ENCODE results near the gene PBX1. TPM values are rescaled to one million over a fixed set of nuclear protein-coding genes. Genes with fewer than 3 reads are reported as not detected.

Gene PBX1
- total and polyA plus RNA-seq, 2 experiments from 2014 or later: 40.0 to 104 TPM

GRCh38 chr1:164733734-164734133, 174.8 kb downstream of the PBX1 start (continued):
- TF ChIP-seq, protein P1, sequence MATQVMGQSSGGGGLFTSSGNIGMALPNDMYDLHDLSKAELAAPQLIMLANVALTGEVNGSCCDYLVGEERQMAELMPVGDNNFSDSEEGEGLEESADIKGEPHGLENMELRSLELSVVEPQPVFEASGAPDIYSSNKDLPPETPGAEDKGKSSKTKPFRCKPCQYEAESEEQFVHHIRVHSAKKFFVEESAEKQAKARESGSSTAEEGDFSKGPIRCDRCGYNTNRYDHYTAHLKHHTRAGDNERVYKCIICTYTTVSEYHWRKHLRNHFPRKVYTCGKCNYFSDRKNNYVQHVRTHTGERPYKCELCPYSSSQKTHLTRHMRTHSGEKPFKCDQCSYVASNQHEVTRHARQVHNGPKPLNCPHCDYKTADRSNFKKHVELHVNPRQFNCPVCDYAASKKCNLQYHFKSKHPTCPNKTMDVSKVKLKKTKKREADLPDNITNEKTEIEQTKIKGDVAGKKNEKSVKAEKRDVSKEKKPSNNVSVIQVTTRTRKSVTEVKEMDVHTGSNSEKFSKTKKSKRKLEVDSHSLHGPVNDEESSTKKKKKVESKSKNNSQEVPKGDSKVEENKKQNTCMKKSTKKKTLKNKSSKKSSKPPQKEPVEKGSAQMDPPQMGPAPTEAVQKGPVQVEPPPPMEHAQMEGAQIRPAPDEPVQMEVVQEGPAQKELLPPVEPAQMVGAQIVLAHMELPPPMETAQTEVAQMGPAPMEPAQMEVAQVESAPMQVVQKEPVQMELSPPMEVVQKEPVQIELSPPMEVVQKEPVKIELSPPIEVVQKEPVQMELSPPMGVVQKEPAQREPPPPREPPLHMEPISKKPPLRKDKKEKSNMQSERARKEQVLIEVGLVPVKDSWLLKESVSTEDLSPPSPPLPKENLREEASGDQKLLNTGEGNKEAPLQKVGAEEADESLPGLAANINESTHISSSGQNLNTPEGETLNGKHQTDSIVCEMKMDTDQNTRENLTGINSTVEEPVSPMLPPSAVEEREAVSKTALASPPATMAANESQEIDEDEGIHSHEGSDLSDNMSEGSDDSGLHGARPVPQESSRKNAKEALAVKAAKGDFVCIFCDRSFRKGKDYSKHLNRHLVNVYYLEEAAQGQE (IDR thresholded peaks at IDR 0.05; ENCODE audit: unreplicated experiment): no peak
- no peak for TF ChIP-seq EZH2phosphoT487 (IDR thresholded peaks at IDR 0.05; ENCODE audit: unreplicated experiment)

- Histone ChIP-seq H2AFZ (no peak overlapping the region), H3K27me3 (ENCODE audit: insufficient read depth) (no peaks in the 10 kb centered on the region), H3K36me3 (ENCODE audit: insufficient read depth) (no peaks in the 10 kb centered on the region), H3F3A (replicated peaks; ENCODE audit: low read depth) (no peaks in the 10 kb centered on the region), H3K4me3 (no peak overlapping the region), H3K9me2 (ENCODE audit: insufficient read depth) (peaks cover 7% of the 10 kb centered on the region; the same call in 1 of the 2 replicates), H3K4me2 (peak overlapping the region; percentile 22; the same call in 1 of the 2 replicates), H4K20me1 (replicated peaks; ENCODE audit: insufficient read depth) (peaks cover 35% of the 10 kb centered on the region), H3K79me2 (replicated peaks; ENCODE audit: insufficient read depth) (peaks cover 95% of the 10 kb centered on the region), H3K27ac (ENCODE audit: low read depth) (0 out of 2 replicates have a peak overlapping the region, but pooled peaks have one; percentile 28), H3K4me1 (ENCODE audit: insufficient read depth) (peaks cover 54% of the 10 kb centered on the region)
- H3K4me1 Mint-ChIP-seq: peaks cover 54% of the 10 kb centered on the region
- no peaks in the 10 kb centered on the region for H3K9me3 Mint-ChIP-seq
- ATAC-seq (peak; percentile 21), DNase-seq (ENCODE audit: low spot score) (no peak)
- no peak overlapping the region for H3K27ac Mint-ChIP-seq
- H3K27me3 Mint-ChIP-seq (ENCODE audit: insufficient read depth, low read depth, poor library complexity): peaks cover 3% of the 10 kb centered on the region
- no peak overlapping the region for H3K4me3 Mint-ChIP-seq
- no peaks in the 10 kb centered on the region for H3K36me3 Mint-ChIP-seq (ENCODE audit: low read depth)
- TF ChIP-seq, protein P2, sequence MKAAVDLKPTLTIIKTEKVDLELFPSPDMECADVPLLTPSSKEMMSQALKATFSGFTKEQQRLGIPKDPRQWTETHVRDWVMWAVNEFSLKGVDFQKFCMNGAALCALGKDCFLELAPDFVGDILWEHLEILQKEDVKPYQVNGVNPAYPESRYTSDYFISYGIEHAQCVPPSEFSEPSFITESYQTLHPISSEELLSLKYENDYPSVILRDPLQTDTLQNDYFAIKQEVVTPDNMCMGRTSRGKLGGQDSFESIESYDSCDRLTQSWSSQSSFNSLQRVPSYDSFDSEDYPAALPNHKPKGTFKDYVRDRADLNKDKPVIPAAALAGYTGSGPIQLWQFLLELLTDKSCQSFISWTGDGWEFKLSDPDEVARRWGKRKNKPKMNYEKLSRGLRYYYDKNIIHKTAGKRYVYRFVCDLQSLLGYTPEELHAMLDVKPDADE (IDR thresholded peaks at IDR 0.05): no peak
Measured at GRCh38 chr1:164735315-164736052, 176.5 kb downstream of the PBX1 start.

- no peak for ATAC-seq
- H3K27ac ChIP-seq (ENCODE audit: low read depth): 0 out of 2 replicates have a peak overlapping the region, but pooled peaks have one; percentile 28
- H3K4me1 ChIP-seq (ENCODE audit: insufficient read depth): peaks cover 47% of the 10 kb centered on the region
- H4K20me1 ChIP-seq (replicated peaks; ENCODE audit: insufficient read depth): peaks cover 28% of the 10 kb centered on the region
- no peak for DNase-seq (ENCODE audit: low spot score)
- no peaks in the 10 kb centered on the region for H3K36me3 ChIP-seq (ENCODE audit: insufficient read depth)
- no peaks in the 10 kb centered on the region for H3K27me3 ChIP-seq (ENCODE audit: insufficient read depth)
- no peaks in the 10 kb centered on the region for H3F3A ChIP-seq (replicated peaks; ENCODE audit: low read depth)
- Mint-ChIP-seq H3K27me3 (ENCODE audit: insufficient read depth, low read depth, poor library complexity) (peaks cover 3% of the 10 kb centered on the region), H3K9me3 (no peaks in the 10 kb centered on the region), H3K4me3 (no peak overlapping the region), H3K36me3 (ENCODE audit: low read depth) (no peaks in the 10 kb centered on the region), H3K4me1 (peaks cover 48% of the 10 kb centered on the region), H3K27ac (no peak overlapping the region)
- peaks cover 7% of the 10 kb centered on the region; the same call in 1 of the 2 replicates for H3K9me2 ChIP-seq (ENCODE audit: insufficient read depth)
- H3K4me3 ChIP-seq: no peak overlapping the region
- H3K4me2 ChIP-seq: no peak overlapping the region
- no peak overlapping the region for H2AFZ ChIP-seq
- H3K79me2 ChIP-seq (replicated peaks; ENCODE audit: insufficient read depth): peaks cover 94% of the 10 kb centered on the region
- TF ChIP-seq EZH2 (IDR thresholded peaks at IDR 0.05; ENCODE audit: low read depth, unreplicated experiment): no peak
- TF ChIP-seq, protein P1 (IDR thresholded peaks at IDR 0.05; ENCODE audit: unreplicated experiment): no peak
Measured at GRCh38 chr1:164736137-164736536, 177.2 kb downstream of the PBX1 start.

Data from GM23338 (cell line).